Hematopoietic multipotent progenitor cell treated with erythropoietin and hydrocortisone succinate and interleukin-3 and kit ligand, for 15 days (in vitro differentiated cells): ENCODE results near the gene CES3.
"Not testable (repeated sequence)": the region's sequence is repeated elsewhere in the genome, so short reads cannot be mapped to it uniquely, and the experiment has no call there.

Experiments used
- DNase-seq: peaks from one replicate; pipeline ENCODE4 v3.0.0-alpha.2; 2015; ENCODE audit warnings: low spot score

Gene CES3

GRCh38 chr16:66972983-66973382, 11.9 kb downstream of the CES3 start:
- no peak for DNase-seq

DNA sequence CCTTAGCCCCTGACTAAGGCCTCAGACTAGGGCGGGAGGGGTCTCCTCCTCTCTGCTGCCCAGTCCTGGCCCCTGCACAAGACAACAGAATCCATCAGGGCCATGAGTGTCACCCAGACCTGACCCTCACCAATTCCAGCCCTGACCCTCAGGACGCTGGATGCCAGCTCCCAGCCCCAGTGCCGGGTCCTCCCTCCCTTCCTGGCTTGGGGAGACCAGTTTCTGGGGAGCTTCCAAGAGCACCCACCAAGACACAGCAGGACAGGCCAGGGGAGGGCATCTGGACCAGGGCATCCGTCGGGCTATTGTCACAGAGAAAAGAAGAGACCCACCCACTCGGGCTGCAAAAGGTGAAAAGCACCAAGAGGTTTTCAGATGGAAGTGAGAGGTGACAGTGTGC, 12.7 kb downstream of the CES3 start:
- no peak for DNase-seq

- not testable (repeated sequence) for DNase-seq
Measured at GRCh38 chr16:66974156-66974931, 13.3 kb downstream of the CES3 start.

DNA sequence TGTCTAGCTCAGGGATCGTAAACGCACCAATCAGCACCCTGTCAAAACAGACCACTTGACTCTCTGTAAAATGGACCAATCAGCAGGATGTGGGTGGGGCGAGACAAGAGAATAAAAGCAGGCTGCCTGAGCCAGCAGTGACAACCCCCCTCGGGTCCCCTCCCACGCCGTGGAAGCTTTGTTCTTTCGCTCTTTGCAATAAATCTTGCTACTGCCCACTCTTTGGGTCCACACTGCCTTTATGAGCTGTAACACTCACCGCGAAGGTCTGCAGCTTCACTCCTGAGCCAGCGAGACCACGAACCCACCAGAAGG, 13.8 kb downstream of the CES3 start:
- DNase-seq, result not testable (repeated sequence)

- no peak for DNase-seq
Measured at GRCh38 chr16:66975302-66975893, 14.3 kb downstream of the CES3 start.

- DNase-seq, result no peak
Measured at GRCh38 chr16:66976746-66977145, 15.7 kb downstream of the CES3 start.

- peak; percentile 80 for DNase-seq
Measured at GRCh38 chr16:66977341-66978113, 16.5 kb downstream of the CES3 start.

- DNase-seq, result no peak
Measured at GRCh38 chr16:66979011-66979717, 18.1 kb downstream of the CES3 start.

- no peak for DNase-seq
Measured at GRCh38 chr16:66983033-66983432, 22.0 kb downstream of the CES3 start.

- DNase-seq, result no peak
Measured at GRCh38 chr16:66984892-66985311, 23.8 kb downstream of the CES3 start.

- no peak for DNase-seq
Measured at GRCh38 chr16:66986559-66986958, 25.5 kb downstream of the CES3 start.

DNA sequence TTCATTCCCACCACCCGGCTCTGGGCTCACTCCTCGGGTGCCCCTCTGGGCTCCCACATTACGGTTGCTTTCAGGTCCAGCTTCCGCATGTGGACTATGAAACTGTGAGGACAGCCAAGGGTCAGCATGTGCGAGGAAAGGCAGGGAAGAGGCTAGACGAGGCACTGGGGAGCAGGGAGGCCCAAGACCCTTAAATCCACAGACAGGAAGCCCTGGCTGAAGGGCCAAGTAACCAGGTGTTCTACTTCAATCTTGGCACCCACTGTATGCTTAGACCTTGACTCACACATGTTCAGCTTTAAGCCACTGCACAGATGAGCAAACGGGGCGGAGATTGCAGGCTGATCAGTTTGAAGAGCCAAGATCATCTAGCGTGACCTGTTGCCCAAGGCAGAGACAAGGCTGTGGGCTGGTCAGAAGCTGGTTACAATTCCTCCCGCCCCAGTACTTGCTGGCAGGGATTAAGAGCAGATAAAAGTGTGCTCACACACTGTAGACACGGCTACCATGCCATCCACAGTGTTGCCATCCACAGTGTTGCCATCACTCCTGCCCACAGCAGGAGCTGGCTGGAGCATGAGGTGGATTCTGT, 27.2 kb downstream of the CES3 start, which contains the start of gene CES4A:
Gene CES4A (plus strand): TSS at position 393 of the 592 bp plus-strand sequence. CDS start 184 bp downstream, at position 577.
- DNase-seq, result no peak

DNA sequence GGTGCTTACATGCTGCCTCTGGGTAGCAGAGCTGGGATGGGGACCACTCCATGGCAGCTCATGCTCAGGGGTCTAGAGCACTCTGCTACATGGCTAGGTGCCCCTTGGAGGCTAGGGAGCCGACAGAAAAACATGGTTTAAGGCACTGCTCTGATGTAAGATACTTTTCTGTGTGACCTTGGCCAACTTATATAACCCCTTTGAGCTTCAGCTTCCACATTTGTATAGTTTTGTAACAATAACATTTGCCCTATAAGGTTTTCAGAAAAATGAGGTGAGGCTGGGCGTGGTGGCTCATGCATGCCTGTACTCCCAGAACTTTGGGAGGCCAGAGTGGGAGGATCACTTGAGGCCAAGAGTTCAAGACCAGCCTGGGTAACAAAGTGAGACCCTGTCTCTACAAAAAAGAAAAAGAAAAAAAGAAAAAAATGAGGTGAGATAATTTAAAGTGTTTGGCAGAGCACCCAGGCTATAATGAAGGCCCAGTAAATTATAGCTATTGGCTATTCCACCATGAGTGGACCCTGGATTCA, 30.5 kb downstream of the CES3 start:
- no peak for DNase-seq

GRCh38 chr16:66993558-66993957, 32.5 kb downstream of the CES3 start:
- not testable (repeated sequence) for DNase-seq

GRCh38 chr16:66996324-66996982, 35.4 kb downstream of the CES3 start:
- DNase-seq, result no peak

- no peak for DNase-seq
Measured at GRCh38 chr16:66996983-66997358, 35.9 kb downstream of the CES3 start.

- DNase-seq, result no peak
Measured at GRCh38 chr16:67000384-67001351, 39.6 kb downstream of the CES3 start.

DNA sequence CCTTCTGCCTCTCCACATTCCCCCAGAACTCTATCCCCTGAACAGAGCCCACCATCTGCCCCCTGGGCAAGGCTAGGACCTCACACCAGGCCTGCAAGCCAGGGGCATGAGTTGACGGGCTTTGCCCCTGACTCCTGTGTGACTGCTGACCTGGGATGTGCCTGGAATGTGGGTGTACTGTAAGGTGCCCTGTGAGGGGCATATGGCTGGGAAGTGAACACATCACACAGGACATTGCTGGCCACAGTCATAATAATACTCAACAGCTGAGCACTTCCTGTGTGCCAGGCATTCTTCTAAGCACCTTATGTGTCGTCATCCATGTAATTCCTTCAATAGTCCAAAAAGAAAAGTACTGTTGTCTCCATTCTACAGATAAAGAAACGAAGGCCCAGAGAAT, 40.7 kb downstream of the CES3 start:
- DNase-seq, result no peak

- DNase-seq, result no peak
Measured at GRCh38 chr16:67006930-67007658, 46.0 kb downstream of the CES3 start.
